HepG2 (cell line): ENCODE results near the gene CPT1B. TPM values are rescaled to one million over a fixed set of nuclear protein-coding genes. Genes with fewer than 3 reads are reported as not detected.

Experiments
- ARID4A ChIP-seq: sonication (generic); formaldehyde crosslinking; IDR thresholded peaks from 2 replicates; pipeline ENCODE4 v1.5.0; 2020; ENCODE audit warnings: mild to moderate bottlenecking, missing genetic modification reagents, borderline replicate concordance
- GZF1 ChIP-seq: sonication (generic); formaldehyde crosslinking; IDR thresholded peaks from 2 replicates; pipeline ENCODE4 v1.5.1; 2020; ENCODE audit warnings: mild to moderate bottlenecking, missing genetic modification reagents
- IKZF5 ChIP-seq: IDR thresholded peaks from 2 replicates; pipeline ENCODE4 v1.6.1; 2018; ENCODE audit warnings: missing genetic modification reagents, mild to moderate bottlenecking, missing compliant biosample characterization
- KDM5B ChIP-seq: sonication (generic); formaldehyde crosslinking; IDR thresholded peaks from 2 replicates; pipeline ENCODE4 v1.4.0; 2020; ENCODE audit warnings: missing genetic modification reagents, mild to moderate bottlenecking, borderline replicate concordance
- NCOA5 ChIP-seq: sonication (generic); formaldehyde crosslinking; IDR thresholded peaks from 2 replicates; pipeline ENCODE4 v1.4.0; 2020; ENCODE audit warnings: missing genetic modification reagents
- PAWR ChIP-seq: sonication (generic); formaldehyde crosslinking; IDR thresholded peaks from 2 replicates; pipeline ENCODE4 v1.4.0; 2020; ENCODE audit warnings: missing genetic modification reagents, mild to moderate bottlenecking, borderline replicate concordance
- REPIN1 ChIP-seq: sonication (generic); formaldehyde crosslinking; IDR thresholded peaks from 2 replicates; pipeline ENCODE4 v1.8.0; 2022; ENCODE audit warnings: missing genetic modification reagents, low read depth, mild to moderate bottlenecking, borderline replicate concordance
- ZEB1 ChIP-seq: IDR thresholded peaks from 2 replicates; pipeline ENCODE4 v1.6.1; 2012; ENCODE audit warnings: mild to moderate bottlenecking, low read depth, inconsistent platforms; ENCODE audit not compliant: insufficient replicate concordance
- ZFP82 ChIP-seq: sonication (generic); formaldehyde crosslinking; IDR thresholded peaks from 2 replicates; pipeline ENCODE4 v1.5.1; 2020; ENCODE audit warnings: mild to moderate bottlenecking, missing genetic modification reagents, borderline replicate concordance
- ZMYM3 ChIP-seq: sonication (generic); formaldehyde crosslinking; IDR thresholded peaks from 2 replicates; pipeline ENCODE4 v1.5.1; 2020; ENCODE audit warnings: mild to moderate bottlenecking, missing genetic modification reagents
- ZNF264 ChIP-seq: sonication (generic); formaldehyde crosslinking; IDR thresholded peaks from 2 replicates; pipeline ENCODE4 v1.4.0; 2020; ENCODE audit warnings: missing genetic modification reagents
- ZNF331 ChIP-seq: sonication (generic); formaldehyde crosslinking; IDR thresholded peaks from 2 replicates; pipeline ENCODE4 v1.4.0; 2020; ENCODE audit warnings: missing genetic modification reagents
- ZSCAN29 ChIP-seq: sonication (generic); formaldehyde crosslinking; conservative IDR thresholded peaks from 2 replicates; pipeline ENCODE4 v1.4.0; 2020; ENCODE audit warnings: mild to moderate bottlenecking, missing genetic modification reagents
- polyA plus RNA-seq, 8 experiments: library from polyadenylated mRNA; depleted of rRNA in 3 of 8; stranded (reverse) in 7 of 8; unstranded in 1 of 8; fragments of >200 nt; fragmentation: Illumina TruSeq in 4 of 8; extraction: Trizol in 4 of 8; gene quantifications; 2 replicates each; pipeline versions ENCODE4 v1.2.1 to v1.2.3, GENCODE V29; 2011 to 2016; ENCODE audit warnings: low read depth in 4 of 8, missing spikeins in 1 of 8, mixed read lengths in 1 of 8; ENCODE audit not compliant: insufficient read depth in 1 of 8
- total RNA-seq, 5 experiments: library from RNA; depleted of rRNA; stranded (reverse); fragments of >200 nt; fragmentation: Illumina TruSeq; extraction: Trizol; gene quantifications; 2 replicates each; pipeline ENCODE4 v1.2.3, GENCODE V29; 2016; ENCODE audit warnings: low read depth in 1 of 5
- TF ChIP-seq, protein P1 (sequence below): sonication (generic); formaldehyde crosslinking; IDR thresholded peaks from 2 replicates; pipeline ENCODE4 v1.4.0; 2020; ENCODE audit warnings: missing genetic modification reagents
- TF ChIP-seq, protein P2 (sequence below): sonication (generic); formaldehyde crosslinking; IDR thresholded peaks from 2 replicates; pipeline ENCODE4 v1.4.0; 2020; ENCODE audit warnings: missing genetic modification reagents
- TF ChIP-seq, protein P3 (sequence below): sonication (generic); formaldehyde crosslinking; IDR thresholded peaks from 2 replicates; pipeline ENCODE4 v1.5.0; 2020; ENCODE audit warnings: mild to moderate bottlenecking, missing genetic modification reagents

The CPT1B gene
- total and polyA plus RNA-seq, 2 of the 13 experiments (the other 11 are each of a cell fraction or from before 2014, with no cell fraction given), result 9.2 to 19.5 TPM

- TF ChIP-seq ARID4A (CRISPR knock-in tag), result peak; percentile 90; the same call in 1 of the 2 replicates
- TF ChIP-seq, protein P1, sequence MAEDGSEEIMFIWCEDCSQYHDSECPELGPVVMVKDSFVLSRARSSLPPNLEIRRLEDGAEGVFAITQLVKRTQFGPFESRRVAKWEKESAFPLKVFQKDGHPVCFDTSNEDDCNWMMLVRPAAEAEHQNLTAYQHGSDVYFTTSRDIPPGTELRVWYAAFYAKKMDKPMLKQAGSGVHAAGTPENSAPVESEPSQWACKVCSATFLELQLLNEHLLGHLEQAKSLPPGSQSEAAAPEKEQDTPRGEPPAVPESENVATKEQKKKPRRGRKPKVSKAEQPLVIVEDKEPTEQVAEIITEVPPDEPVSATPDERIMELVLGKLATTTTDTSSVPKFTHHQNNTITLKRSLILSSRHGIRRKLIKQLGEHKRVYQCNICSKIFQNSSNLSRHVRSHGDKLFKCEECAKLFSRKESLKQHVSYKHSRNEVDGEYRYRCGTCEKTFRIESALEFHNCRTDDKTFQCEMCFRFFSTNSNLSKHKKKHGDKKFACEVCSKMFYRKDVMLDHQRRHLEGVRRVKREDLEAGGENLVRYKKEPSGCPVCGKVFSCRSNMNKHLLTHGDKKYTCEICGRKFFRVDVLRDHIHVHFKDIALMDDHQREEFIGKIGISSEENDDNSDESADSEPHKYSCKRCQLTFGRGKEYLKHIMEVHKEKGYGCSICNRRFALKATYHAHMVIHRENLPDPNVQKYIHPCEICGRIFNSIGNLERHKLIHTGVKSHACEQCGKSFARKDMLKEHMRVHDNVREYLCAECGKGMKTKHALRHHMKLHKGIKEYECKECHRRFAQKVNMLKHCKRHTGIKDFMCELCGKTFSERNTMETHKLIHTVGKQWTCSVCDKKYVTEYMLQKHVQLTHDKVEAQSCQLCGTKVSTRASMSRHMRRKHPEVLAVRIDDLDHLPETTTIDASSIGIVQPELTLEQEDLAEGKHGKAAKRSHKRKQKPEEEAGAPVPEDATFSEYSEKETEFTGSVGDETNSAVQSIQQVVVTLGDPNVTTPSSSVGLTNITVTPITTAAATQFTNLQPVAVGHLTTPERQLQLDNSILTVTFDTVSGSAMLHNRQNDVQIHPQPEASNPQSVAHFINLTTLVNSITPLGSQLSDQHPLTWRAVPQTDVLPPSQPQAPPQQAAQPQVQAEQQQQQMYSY (CRISPR knock-in tag), result no peak
- TF ChIP-seq ZFP82 (CRISPR knock-in tag), result no peak; the same call in 1 of the 2 replicates
- no peak; the same call in 1 of the 2 replicates for TF ChIP-seq IKZF5
- TF ChIP-seq PAWR (CRISPR knock-in tag), result no peak
- no peak for TF ChIP-seq GZF1
- TF ChIP-seq ZSCAN29 (CRISPR knock-in tag), result peak; percentile 76; the same call in 1 of the 2 replicates
- no peak for TF ChIP-seq ZNF331
- TF ChIP-seq, protein P2, sequence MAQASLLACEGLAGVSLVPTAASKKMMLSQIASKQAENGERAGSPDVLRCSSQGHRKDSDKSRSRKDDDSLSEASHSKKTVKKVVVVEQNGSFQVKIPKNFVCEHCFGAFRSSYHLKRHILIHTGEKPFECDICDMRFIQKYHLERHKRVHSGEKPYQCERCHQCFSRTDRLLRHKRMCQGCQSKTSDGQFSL (CRISPR knock-in tag), result no peak; the same call in 1 of the 2 replicates
- TF ChIP-seq ZEB1, result no peak
- no peak; the same call in 1 of the 2 replicates for TF ChIP-seq ZNF264
- no peak for TF ChIP-seq NCOA5 (CRISPR knock-in tag)
- peak; percentile 31; the same call in 1 of the 2 replicates for TF ChIP-seq REPIN1 (CRISPR knock-in tag)
- TF ChIP-seq KDM5B (CRISPR knock-in tag), result peak; percentile 83
- TF ChIP-seq, protein P3, sequence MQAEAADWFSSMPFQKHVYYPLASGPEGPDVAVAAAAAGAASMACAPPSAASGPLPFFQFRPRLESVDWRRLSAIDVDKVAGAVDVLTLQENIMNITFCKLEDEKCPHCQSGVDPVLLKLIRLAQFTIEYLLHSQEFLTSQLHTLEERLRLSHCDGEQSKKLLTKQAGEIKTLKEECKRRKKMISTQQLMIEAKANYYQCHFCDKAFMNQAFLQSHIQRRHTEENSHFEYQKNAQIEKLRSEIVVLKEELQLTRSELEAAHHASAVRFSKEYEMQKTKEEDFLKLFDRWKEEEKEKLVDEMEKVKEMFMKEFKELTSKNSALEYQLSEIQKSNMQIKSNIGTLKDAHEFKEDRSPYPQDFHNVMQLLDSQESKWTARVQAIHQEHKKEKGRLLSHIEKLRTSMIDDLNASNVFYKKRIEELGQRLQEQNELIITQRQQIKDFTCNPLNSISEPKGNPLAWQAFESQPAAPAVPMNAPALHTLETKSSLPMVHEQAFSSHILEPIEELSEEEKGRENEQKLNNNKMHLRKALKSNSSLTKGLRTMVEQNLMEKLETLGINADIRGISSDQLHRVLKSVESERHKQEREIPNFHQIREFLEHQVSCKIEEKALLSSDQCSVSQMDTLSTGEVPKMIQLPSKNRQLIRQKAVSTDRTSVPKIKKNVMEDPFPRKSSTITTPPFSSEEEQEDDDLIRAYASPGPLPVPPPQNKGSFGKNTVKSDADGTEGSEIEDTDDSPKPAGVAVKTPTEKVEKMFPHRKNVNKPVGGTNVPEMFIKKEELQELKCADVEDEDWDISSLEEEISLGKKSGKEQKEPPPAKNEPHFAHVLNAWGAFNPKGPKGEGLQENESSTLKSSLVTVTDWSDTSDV (CRISPR knock-in tag), result no peak; the same call in 1 of the 2 replicates
- TF ChIP-seq ZMYM3, result no peak
Observed at GRCh38 chr22:50582493-50583293, 4.5 kb upstream of the CPT1B start, which contains the start of gene CHKB (continued).
